ENCODE data around the gene NKD2. TPM values are rescaled to one million over a fixed set of nuclear protein-coding genes. Genes with fewer than 3 reads are reported as not detected.

NKD2 gene
- polyA plus RNA-seq, 1 of the 3 experiments (the other 2 are of a cell fraction): not detected

- peaks cover 0 to 2% of the 10 kb centered on the region in 2 experiments; a peak in 1 of 4 replicates for H3K4me1 ChIP-seq (ENCODE audit: control insufficient read depth in 1 of 2, insufficient read depth in 2 of 2, low read depth in 1 of 2, low read length in 1 of 2)
- H3K79me2 ChIP-seq (ENCODE audit: insufficient read depth): no peaks in the 10 kb centered on the region
- no peak overlapping the region for H3K27ac ChIP-seq (ENCODE audit: low read depth in 2 of 2, low read length in 1 of 2)
- ChIA-PET POLR2A (no interaction called here), CTCF (interaction anchor here (0.6 to 5.5 kb wide), 13 partner anchors 9 to 644 kb away, joined by 3 to 41 read pairs (median 4); no protein-coding TSS in a partner anchor)
- WGBS (ENCODE audit: low lambda C conversion rate): 87% methylated on average over 10 of the region's 13 CpGs
- DNase-seq: no peak
- H3K4me3 ChIP-seq (ENCODE audit: low read depth in 2 of 2, low read length in 1 of 2): no peak overlapping the region
- H2AFZ ChIP-seq (ENCODE audit: low read depth): no peak overlapping the region
- no peaks in the 10 kb centered on the region for H3F3A ChIP-seq (replicated peaks; ENCODE audit: insufficient read depth)
- no peaks in the 10 kb centered on the region for H3K36me3 ChIP-seq (replicated peaks in 1 of 2; ENCODE audit: control insufficient read depth in 1 of 2, insufficient read depth in 2 of 2, low read length in 1 of 2)
- H4K20me1 ChIP-seq (ENCODE audit: insufficient read depth): no peaks in the 10 kb centered on the region
- H3K9me2 ChIP-seq: no peaks in the 10 kb centered on the region
- H3K27me3 ChIP-seq (ENCODE audit: insufficient read depth): peaks cover 66% of the 10 kb centered on the region
- H3K9me3 ChIP-seq: no peaks in the 10 kb centered on the region
- H3K4me2 ChIP-seq: no peak overlapping the region
- TF ChIP-seq YY1 (IDR thresholded peaks at IDR 0.05; ENCODE audit: low read depth) (no peak), USF1 (IDR thresholded peaks at IDR 0.05; ENCODE audit: borderline replicate concordance, low read depth) (no peak)
- H3K9ac ChIP-seq: no peak overlapping the region
Measured at GRCh38 chr5:1005904-1006655, 2.5 kb upstream of the NKD2 start.

- Histone ChIP-seq H3K4me2 (no peak overlapping the region), H3K79me2 (ENCODE audit: insufficient read depth) (no peaks in the 10 kb centered on the region), H3K9ac (no peak overlapping the region), H3K36me3 (replicated peaks in 1 of 2; ENCODE audit: control insufficient read depth in 1 of 2, insufficient read depth in 2 of 2, low read length in 1 of 2) (no peaks in the 10 kb centered on the region), H3F3A (replicated peaks; ENCODE audit: insufficient read depth) (no peaks in the 10 kb centered on the region), H3K27me3 (ENCODE audit: insufficient read depth) (peaks cover 70% of the 10 kb centered on the region), H3K9me3 (no peaks in the 10 kb centered on the region), H3K9me2 (no peaks in the 10 kb centered on the region), H3K27ac (ENCODE audit: low read depth in 2 of 2, low read length in 1 of 2) (no peak overlapping the region), H2AFZ (ENCODE audit: low read depth) (no peak overlapping the region), H3K4me1 (ENCODE audit: control insufficient read depth in 1 of 2, insufficient read depth in 2 of 2, low read depth in 1 of 2, low read length in 1 of 2) (peaks cover 0 to 2% of the 10 kb centered on the region in 2 experiments; a peak in 1 of 4 replicates), H4K20me1 (ENCODE audit: insufficient read depth) (no peaks in the 10 kb centered on the region), H3K4me3 (ENCODE audit: low read depth in 2 of 2, low read length in 1 of 2) (no peak overlapping the region)
- ChIA-PET POLR2A (no interaction called here), CTCF (interaction anchor here (0.6 to 6.5 kb wide), 11 partner anchors 8 to 179 kb away, joined by 3 to 44 read pairs (median 8); no protein-coding TSS in a partner anchor)
- TF ChIP-seq, protein P1, sequence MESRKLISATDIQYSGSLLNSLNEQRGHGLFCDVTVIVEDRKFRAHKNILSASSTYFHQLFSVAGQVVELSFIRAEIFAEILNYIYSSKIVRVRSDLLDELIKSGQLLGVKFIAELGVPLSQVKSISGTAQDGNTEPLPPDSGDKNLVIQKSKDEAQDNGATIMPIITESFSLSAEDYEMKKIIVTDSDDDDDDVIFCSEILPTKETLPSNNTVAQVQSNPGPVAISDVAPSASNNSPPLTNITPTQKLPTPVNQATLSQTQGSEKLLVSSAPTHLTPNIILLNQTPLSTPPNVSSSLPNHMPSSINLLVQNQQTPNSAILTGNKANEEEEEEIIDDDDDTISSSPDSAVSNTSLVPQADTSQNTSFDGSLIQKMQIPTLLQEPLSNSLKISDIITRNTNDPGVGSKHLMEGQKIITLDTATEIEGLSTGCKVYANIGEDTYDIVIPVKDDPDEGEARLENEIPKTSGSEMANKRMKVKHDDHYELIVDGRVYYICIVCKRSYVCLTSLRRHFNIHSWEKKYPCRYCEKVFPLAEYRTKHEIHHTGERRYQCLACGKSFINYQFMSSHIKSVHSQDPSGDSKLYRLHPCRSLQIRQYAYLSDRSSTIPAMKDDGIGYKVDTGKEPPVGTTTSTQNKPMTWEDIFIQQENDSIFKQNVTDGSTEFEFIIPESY (IDR thresholded peaks at IDR 0.05; ENCODE audit: borderline replicate concordance, low read depth): no peak
- TF ChIP-seq CTCF (IDR thresholded peaks at IDR 0.05) (no peak), USF1 (IDR thresholded peaks at IDR 0.05; ENCODE audit: borderline replicate concordance, low read depth) (no peak), FOXJ3 (CRISPR knock-in tag; IDR thresholded peaks at IDR 0.05) (no peak), GABPA (IDR thresholded peaks at IDR 0.05; ENCODE audit: low read depth) (no peak), JUND (IDR thresholded peaks at IDR 0.05) (no peak), RXRA (IDR thresholded peaks at IDR 0.05; ENCODE audit: borderline replicate concordance, low read depth) (no peak), POLR2AphosphoS5 (IDR thresholded peaks at IDR 0.05; ENCODE audit: low read depth, low read length) (no peak), FOXM1 (IDR thresholded peaks at IDR 0.05; ENCODE audit: low read depth) (no peak), REST (IDR thresholded peaks at IDR 0.05; ENCODE audit: low read depth, low read length) (no peak)
- DNase-seq: no peak
- no CpG with 5 or more reads among the region's 5 CpGs for WGBS (ENCODE audit: low lambda C conversion rate)
Measured at GRCh38 chr5:1006656-1007071, 1.9 kb upstream of the NKD2 start.
